Activated T-cell treated with anti-CD3 and anti-CD28 coated beads, Interleukin-2, amount 50 U/mL, for 4 hours (primary cell): ENCODE data around the gene NECTIN1. TPM values are rescaled to one million over a fixed set of nuclear protein-coding genes. Genes with fewer than 3 reads are reported as not detected.

Source experiments
- ATAC-seq, 2 donors: fragments of 200-7000 bp; cut with Tn5 transposase; one replicate each; pipeline ENCODE4 v1.10.0; 2021
- DNase-seq: peaks from one replicate; pipeline ENCODE4 v3.0.0-alpha.2; 2020
- H3K27me3 Mint-ChIP-seq: one replicate; pipeline ENCODE4 v1.8.0; 2021; ENCODE audit warnings: low read depth, mixed read lengths
- H3K36me3 Mint-ChIP-seq: one replicate; pipeline ENCODE4 v1.8.0; 2022; ENCODE audit warnings: mixed read lengths; ENCODE audit not compliant: insufficient read depth
- H3K4me1 Mint-ChIP-seq: one replicate; pipeline ENCODE4 v1.8.0; 2021; ENCODE audit warnings: low read depth, mixed read lengths
- H3K4me3 Mint-ChIP-seq: one replicate; pipeline ENCODE4 v1.8.0; 2021; ENCODE audit warnings: mild to moderate bottlenecking, moderate library complexity, mixed read lengths
- H3K9me3 Mint-ChIP-seq: one replicate; pipeline ENCODE4 v1.8.0; 2021; ENCODE audit warnings: mixed read lengths
- total RNA-seq, 3 donors: library from RNA; stranded (reverse); gene quantifications; one replicate each; pipeline ENCODE4 v1.2.1, GENCODE V29; 2021

Gene NECTIN1
- total RNA-seq, 3 donors from 2014 or later: 7.5 to 9.0 (median 8.3) TPM

DNA sequence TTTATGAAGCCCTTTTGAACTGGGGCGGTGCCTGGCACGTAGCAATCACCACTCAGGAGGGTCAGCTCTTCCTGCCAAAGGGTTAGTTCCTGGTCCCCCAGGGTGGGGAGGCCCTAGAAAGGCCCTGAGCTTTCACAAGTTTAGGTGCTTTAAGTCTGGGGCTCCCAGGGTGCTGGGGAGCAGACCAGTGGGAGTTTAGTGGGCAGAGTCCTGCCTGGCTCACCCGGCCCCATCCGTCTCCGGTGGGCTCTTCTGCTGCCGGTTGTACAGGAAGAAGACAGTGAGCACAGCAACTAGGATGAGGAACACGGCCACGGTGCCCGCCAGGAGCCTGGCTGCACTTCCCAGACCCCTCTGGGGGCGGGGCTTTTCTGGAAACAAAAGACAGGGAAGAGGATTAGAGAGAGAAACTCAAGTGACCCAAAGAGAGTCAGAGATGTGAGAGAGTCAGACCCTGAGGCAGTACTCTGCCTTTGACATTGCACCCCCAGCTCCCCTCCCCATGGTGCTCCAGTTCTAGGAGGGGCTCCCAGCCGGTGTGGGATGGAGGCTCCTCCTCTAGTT, 89.3 kb downstream of the NECTIN1 start:
- ATAC-seq (no peak), DNase-seq (no peak)
- no peak overlapping the region for H3K4me3 Mint-ChIP-seq
- H3K36me3 Mint-ChIP-seq: no peaks in the 10 kb centered on the region
- H3K27me3 Mint-ChIP-seq: peaks cover 9% of the 10 kb centered on the region
- no peaks in the 10 kb centered on the region for H3K9me3 Mint-ChIP-seq
- H3K4me1 Mint-ChIP-seq: no peaks in the 10 kb centered on the region

DNA sequence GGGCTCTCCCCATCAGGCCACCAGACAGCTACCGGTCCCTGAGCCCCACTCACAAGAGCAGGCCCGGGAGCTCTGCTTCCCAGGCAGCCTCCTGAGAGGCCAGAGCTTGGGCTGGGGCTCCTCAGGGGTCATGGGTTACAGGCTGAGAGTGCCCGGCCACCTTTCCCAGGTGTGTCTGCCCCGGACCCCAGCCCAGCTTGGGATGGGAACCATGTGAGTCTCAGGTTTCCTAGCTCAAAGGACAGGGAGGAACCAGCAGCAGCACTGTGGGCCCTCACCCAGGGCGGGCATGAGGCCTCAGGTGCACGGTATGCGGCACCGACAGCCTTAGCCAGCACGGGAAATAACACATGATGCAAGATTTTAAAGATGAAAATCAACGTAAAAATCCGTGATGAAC, 90.1 kb downstream of the NECTIN1 start:
- no peak for DNase-seq
- no peak overlapping the region for H3K4me3 Mint-ChIP-seq
- peaks cover 9% of the 10 kb centered on the region for H3K27me3 Mint-ChIP-seq
- H3K4me1 Mint-ChIP-seq: no peaks in the 10 kb centered on the region
- H3K36me3 Mint-ChIP-seq: no peaks in the 10 kb centered on the region
- H3K9me3 Mint-ChIP-seq: no peaks in the 10 kb centered on the region
- no peak for ATAC-seq

- no peaks in the 10 kb centered on the region for H3K36me3 Mint-ChIP-seq
- H3K4me3 Mint-ChIP-seq: no peak overlapping the region
- peaks cover 6% of the 10 kb centered on the region for H3K27me3 Mint-ChIP-seq
- no peak for ATAC-seq
- DNase-seq: no peak
- H3K9me3 Mint-ChIP-seq: no peaks in the 10 kb centered on the region
- no peaks in the 10 kb centered on the region for H3K4me1 Mint-ChIP-seq
Observed at GRCh38 chr11:119637481-119637880, 91.5 kb downstream of the NECTIN1 start.

GRCh38 chr11:119635776-119636175, 93.2 kb downstream of the NECTIN1 start:
- Mint-ChIP-seq H3K4me3 (no peak overlapping the region), H3K27me3 (peaks cover 3% of the 10 kb centered on the region), H3K36me3 (no peaks in the 10 kb centered on the region), H3K9me3 (no peaks in the 10 kb centered on the region), H3K4me1 (no peaks in the 10 kb centered on the region)
- no peak for DNase-seq
- ATAC-seq: no peak

DNA sequence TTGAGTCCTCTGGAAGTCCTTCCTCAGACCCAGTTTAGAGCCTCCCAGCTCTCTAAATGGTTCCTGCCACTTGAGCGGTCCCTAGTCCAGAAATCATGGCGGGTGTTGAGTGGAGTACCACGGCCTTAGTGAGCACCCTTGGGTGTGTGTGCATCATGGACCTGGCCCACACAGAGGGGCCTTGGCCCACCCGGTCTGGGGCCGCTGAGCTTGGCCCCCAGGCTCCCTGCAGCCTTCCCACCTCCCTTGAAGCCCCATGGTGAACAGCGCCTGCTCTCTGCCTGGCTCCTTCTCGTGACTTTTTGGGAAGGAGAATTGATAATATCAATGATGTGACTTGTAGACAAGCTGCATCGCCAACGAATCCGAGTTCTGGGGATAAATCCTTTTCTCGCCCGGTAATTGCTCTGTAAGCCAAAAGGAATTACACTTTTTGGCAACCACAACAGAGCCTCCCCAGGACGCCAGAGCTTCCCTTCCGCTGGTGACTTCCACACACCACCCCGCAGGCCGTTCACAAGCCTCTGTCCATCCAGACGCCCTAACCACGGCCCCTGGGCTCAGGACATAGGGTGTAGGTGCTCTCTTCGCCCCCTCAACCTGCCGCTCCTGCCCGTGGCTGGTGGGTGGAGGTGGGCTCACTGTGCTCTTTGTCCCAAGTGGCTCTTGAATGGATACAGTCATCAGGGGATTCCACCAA, 93.8 kb downstream of the NECTIN1 start:
- H3K27me3 Mint-ChIP-seq: peaks cover 2% of the 10 kb centered on the region
- no peaks in the 10 kb centered on the region for H3K9me3 Mint-ChIP-seq
- H3K4me1 Mint-ChIP-seq: no peaks in the 10 kb centered on the region
- DNase-seq (no peak), ATAC-seq (no peak)
- no peak overlapping the region for H3K4me3 Mint-ChIP-seq
- no peaks in the 10 kb centered on the region for H3K36me3 Mint-ChIP-seq

- Mint-ChIP-seq H3K4me1 (no peaks in the 10 kb centered on the region), H3K36me3 (no peaks in the 10 kb centered on the region), H3K4me3 (no peak overlapping the region), H3K27me3 (peaks cover under 1% of the 10 kb centered on the region), H3K9me3 (no peaks in the 10 kb centered on the region)
- DNase-seq: no peak
- ATAC-seq: no peak
Observed at GRCh38 chr11:119634301-119634700, 94.7 kb downstream of the NECTIN1 start.

DNA sequence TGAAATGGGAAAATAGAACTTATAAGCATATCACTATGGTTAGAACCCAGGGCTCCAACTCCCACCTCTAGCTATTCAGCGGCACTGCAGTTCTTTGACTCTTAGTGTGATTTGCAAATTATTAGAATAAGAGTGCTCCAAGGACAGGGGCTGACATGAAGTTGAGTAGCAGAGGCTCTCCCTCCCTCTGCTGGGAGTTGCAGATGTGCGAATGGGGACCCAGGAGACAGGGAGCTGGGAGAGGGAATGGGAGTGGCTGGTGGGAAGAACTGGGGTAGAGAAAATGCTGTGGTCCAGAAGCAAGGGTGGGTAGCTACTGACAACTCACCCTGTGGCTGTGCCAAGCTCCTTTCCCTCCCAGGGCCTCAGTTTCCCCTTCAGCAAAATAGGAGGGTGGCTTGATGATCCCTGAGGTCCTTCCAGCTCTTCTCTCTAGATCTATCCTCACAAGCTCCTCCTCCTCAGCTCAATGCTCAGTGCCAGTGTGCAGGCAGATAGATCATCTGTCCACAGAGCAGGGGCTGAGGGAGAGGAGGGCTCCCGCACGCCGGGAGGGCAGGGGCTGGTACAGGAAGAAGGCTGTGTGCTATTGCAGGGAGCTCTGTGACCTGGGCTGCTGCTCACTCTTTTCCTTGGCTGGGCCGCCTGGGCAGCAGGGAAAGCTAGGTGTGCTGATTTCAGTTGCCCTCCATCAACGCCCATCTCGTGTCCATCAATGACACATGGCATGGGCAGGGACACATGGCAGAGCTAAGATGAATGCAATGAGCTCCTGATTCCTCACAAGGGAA, 99.0 kb downstream of the NECTIN1 start:
- Mint-ChIP-seq H3K4me1 (no peaks in the 10 kb centered on the region), H3K4me3 (no peak overlapping the region), H3K27me3 (peaks cover 18% of the 10 kb centered on the region), H3K36me3 (no peaks in the 10 kb centered on the region), H3K9me3 (no peaks in the 10 kb centered on the region)
- no peak for DNase-seq
- no peak for ATAC-seq

DNA sequence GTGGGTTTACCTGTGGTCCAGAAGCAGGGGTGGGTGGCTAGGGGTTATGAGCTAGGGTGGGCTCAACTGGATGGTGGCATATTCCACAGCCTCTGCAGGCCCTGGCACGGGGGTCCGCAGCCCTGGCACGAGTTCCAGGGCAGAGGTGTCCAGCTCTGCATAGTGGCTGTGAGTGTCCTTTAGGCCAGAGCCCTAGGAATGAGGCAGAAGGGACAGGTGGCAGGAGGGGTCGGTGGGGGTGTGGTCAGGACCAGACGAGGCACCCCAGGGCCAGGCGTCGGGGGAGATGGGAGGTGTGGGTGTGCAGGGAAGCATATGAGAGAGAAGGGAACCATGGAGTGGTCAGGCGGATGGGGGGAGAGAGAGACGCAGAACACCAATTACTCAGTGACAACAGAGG, 99.9 kb downstream of the NECTIN1 start:
- ATAC-seq (no peak), DNase-seq (no peak)
- Mint-ChIP-seq H3K27me3 (peaks cover 18% of the 10 kb centered on the region), H3K4me1 (no peaks in the 10 kb centered on the region), H3K9me3 (no peaks in the 10 kb centered on the region), H3K4me3 (no peak overlapping the region), H3K36me3 (no peaks in the 10 kb centered on the region)

DNA sequence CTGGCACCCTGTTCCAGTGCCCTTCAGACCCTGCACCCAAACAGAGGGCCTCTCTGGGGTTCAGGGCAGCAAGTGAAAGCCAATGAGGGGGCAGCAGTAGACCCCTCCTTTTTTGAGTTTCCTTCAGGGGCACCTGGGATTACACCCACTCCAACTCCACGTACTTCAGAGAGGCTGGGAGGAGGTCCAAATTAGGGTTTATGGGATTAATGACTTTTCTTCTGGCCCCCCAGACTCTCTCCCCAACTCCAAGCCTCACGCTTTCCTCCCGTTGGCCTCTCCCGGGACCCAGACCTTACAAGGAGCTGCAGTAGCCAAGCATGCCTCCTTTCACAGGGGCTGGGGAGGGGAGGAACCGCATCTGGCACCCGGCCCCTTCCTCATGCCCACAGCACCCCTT, 101.7 kb downstream of the NECTIN1 start:
- DNase-seq (no peak), ATAC-seq (no peak)
- no peak overlapping the region for H3K4me3 Mint-ChIP-seq
- peaks cover 26% of the 10 kb centered on the region for H3K27me3 Mint-ChIP-seq
- H3K4me1 Mint-ChIP-seq: no peaks in the 10 kb centered on the region
- no peaks in the 10 kb centered on the region for H3K9me3 Mint-ChIP-seq
- no peaks in the 10 kb centered on the region for H3K36me3 Mint-ChIP-seq

DNA sequence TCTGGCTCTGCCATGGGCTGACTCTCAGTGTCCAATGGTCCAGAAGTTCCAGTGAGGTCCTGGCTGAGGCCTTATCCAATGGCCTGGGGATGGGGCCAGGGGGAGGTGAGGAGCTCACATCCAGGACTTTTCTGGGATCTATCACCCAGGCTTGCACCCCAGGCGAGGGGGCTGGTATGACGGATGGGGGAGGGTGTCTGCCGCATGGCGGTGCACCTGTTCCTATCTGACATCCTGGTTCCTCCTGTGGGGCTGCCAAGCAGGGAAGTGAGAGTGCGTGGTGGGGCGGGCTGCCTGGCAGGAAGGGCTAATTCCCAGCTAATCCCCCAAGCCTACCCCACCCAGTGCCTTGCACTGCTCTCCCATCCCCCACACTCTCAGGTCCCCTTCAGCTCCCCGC, 102.1 kb downstream of the NECTIN1 start:
- H3K9me3 Mint-ChIP-seq: no peaks in the 10 kb centered on the region
- no peak overlapping the region for H3K4me3 Mint-ChIP-seq
- H3K4me1 Mint-ChIP-seq: no peaks in the 10 kb centered on the region
- H3K36me3 Mint-ChIP-seq: no peaks in the 10 kb centered on the region
- ATAC-seq (no peak), DNase-seq (no peak)
- H3K27me3 Mint-ChIP-seq: peaks cover 26% of the 10 kb centered on the region

DNA sequence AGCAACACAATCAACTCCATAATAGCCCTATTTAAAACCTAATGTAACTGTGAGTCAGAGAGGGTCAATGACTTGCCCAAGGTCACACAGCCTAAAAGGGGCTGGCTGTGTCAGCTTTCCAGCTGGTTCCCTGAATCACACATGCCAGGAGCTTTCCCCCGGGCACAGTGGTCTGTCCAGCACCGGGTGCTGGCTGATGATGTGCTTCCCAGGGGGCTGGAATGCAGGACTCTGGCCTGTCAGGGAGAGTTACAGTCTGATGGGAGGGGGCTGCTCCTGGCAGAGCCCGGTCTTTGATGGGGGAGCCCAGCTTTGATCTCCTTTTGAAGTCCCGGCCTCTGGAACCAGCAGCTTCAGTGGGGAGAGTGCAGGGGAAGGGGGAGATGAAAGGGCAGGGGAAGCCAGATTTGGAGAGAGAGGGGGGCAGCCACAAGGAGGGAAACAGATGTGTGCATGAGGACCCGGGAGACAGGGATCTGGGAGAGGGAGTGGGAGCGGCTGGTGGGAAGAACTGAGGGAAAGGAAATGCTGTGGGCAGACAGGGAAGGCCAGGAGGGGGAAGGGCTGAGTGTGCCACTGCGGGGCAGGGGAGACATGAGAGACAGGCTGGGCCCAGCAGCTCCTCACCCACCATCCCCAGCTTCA, 102.7 kb downstream of the NECTIN1 start:
- Mint-ChIP-seq H3K36me3 (no peaks in the 10 kb centered on the region), H3K27me3 (peaks cover 26% of the 10 kb centered on the region)

DNA sequence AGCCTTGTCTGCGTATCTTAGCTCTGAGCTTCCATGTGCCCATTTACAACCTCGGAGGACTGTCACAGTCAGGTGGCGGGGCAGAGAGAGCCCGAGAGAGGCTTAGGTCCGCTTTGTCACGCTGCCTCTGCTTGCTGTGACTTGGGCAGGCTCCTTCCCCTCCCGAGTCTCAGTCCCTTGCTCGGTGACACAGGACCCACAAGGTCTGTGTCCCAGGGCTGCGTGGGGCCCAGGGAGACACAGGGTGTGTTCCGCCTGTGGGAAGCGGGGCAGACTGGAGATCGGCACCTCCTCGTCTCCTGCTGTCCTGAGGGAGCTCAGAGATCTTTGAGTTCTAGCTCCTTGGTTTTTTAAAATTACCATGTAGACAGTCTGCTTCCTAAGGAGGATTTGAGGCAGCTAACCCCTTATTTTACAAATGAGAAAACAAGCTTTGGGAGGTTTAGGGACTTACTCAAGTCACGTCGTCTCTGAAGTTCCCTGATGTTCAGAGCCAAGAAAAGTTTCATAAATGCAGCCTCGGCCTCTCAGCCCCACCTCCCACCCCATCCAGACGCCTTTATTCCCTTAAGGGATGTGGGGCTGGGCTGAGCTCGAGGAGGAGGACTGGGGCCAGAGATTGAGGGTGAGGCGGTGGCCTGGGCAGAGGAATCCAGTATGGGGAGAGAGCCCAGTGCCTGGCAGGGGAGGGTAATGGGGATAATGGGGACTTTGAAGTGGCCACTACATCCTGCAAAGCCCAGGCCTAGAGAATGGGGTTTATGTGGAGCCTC, 103.6 kb downstream of the NECTIN1 start:
- ATAC-seq (no peak), DNase-seq (no peak)
- no peaks in the 10 kb centered on the region for H3K4me1 Mint-ChIP-seq
- peaks cover 26% of the 10 kb centered on the region for H3K27me3 Mint-ChIP-seq
- no peaks in the 10 kb centered on the region for H3K36me3 Mint-ChIP-seq
- H3K4me3 Mint-ChIP-seq: no peak overlapping the region
- no peaks in the 10 kb centered on the region for H3K9me3 Mint-ChIP-seq

More for the DNA sequence above, 102.7 kb downstream of the NECTIN1 start:
- ATAC-seq: no peak
- H3K9me3 Mint-ChIP-seq: no peaks in the 10 kb centered on the region
- H3K4me3 Mint-ChIP-seq: no peak overlapping the region
- DNase-seq: no peak
- no peaks in the 10 kb centered on the region for H3K4me1 Mint-ChIP-seq

DNA sequence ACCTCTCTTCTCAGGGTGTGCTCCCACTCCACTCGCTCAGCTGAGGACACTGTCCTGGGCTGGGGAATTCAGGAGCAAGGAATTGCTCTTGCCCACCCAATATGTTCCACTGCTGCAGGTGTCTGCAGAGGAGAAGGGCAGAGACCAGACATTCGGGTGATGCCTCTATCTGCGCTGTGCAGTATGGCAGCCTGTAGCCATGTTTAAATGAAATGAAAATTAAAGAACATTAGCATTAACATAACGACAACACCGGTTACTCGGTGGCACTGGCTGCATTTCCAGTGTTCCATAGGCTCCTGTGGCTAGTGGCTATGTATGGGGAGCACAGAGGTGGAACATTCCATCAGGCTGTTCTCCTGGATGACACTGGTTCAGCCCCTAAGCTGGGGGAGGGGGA, 104.4 kb downstream of the NECTIN1 start:
- Mint-ChIP-seq H3K4me3 (no peak overlapping the region), H3K36me3 (no peaks in the 10 kb centered on the region), H3K4me1 (no peaks in the 10 kb centered on the region), H3K27me3 (peaks cover 26% of the 10 kb centered on the region), H3K9me3 (no peaks in the 10 kb centered on the region)
- ATAC-seq: no peak
- no peak for DNase-seq

DNA sequence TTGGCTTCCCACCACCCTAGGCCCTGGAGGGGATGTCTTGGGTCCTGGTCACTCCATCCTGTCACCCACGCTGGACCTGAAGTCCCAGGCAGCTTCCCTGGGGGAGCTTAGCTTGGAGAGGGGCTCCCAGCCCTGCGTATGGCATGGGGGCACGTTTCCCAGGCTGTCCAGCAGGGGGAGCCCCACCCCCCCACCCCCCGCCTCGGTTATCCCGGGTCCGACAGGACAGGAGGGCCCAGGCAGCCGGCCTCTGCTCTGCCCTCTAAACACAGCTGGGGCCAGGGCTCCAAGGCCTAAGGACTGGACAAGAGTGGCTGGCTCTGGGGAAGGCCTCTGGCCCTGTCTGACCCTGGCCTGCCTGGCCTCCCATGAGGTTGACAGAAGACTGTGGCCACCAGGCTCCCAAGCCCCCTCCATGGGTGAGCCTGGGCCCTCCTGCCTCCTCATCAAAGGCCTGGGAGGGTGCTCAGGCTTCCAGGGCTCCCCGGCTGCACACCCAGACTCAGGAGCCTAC, 104.8 kb downstream of the NECTIN1 start:
- no peaks in the 10 kb centered on the region for H3K36me3 Mint-ChIP-seq
- H3K4me1 Mint-ChIP-seq: no peaks in the 10 kb centered on the region
- no peaks in the 10 kb centered on the region for H3K9me3 Mint-ChIP-seq
- H3K27me3 Mint-ChIP-seq: peaks cover 25% of the 10 kb centered on the region
- ATAC-seq (no peak), DNase-seq (no peak)
- H3K4me3 Mint-ChIP-seq: no peak overlapping the region
